B cell (primary cell): ENCODE measurements around the gene CDH13.

Experiments used
- EZH2 ChIP-seq: IDR thresholded peaks from 2 replicates; pipeline ENCODE4 v1.6.1; 2012; ENCODE audit warnings: borderline replicate concordance, low read depth, mild to moderate bottlenecking, moderate library complexity, low read length; ENCODE audit not compliant: insufficient read depth, poor library complexity, severe bottlenecking
- TF ChIP-seq, protein P1 (sequence below): fragments of 200-600 bp; IDR thresholded peaks from one replicate; pipeline ENCODE4 v1.8.0; 2022; ENCODE audit warnings: antibody characterized with exemption, mild to moderate bottlenecking

GRCh38 chr16:82735186-82735585 is 108.4 kb downstream of the CDH13 start:
- TF ChIP-seq EZH2 = no peak
- TF ChIP-seq, protein P1, sequence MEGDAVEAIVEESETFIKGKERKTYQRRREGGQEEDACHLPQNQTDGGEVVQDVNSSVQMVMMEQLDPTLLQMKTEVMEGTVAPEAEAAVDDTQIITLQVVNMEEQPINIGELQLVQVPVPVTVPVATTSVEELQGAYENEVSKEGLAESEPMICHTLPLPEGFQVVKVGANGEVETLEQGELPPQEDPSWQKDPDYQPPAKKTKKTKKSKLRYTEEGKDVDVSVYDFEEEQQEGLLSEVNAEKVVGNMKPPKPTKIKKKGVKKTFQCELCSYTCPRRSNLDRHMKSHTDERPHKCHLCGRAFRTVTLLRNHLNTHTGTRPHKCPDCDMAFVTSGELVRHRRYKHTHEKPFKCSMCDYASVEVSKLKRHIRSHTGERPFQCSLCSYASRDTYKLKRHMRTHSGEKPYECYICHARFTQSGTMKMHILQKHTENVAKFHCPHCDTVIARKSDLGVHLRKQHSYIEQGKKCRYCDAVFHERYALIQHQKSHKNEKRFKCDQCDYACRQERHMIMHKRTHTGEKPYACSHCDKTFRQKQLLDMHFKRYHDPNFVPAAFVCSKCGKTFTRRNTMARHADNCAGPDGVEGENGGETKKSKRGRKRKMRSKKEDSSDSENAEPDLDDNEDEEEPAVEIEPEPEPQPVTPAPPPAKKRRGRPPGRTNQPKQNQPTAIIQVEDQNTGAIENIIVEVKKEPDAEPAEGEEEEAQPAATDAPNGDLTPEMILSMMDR = no peak
